Hepatocyte (in vitro differentiated cells): ENCODE measurements around the gene SLC4A3.

Experiments used
- EZH2 ChIP-seq: fragments of 200-600 bp; sonication (generic); IDR thresholded peaks from 2 replicates; pipeline ENCODE4 v1.6.1; 2016; ENCODE audit warnings: antibody characterized with exemption, mild to moderate bottlenecking, borderline replicate concordance
- TF ChIP-seq, protein P1 (sequence below): fragments of 200-600 bp; sonication (generic); IDR thresholded peaks from 2 replicates; pipeline ENCODE4 v1.5.1; 2016; ENCODE audit warnings: antibody characterized with exemption, mild to moderate bottlenecking; ENCODE audit not compliant: poor library complexity

DNA sequence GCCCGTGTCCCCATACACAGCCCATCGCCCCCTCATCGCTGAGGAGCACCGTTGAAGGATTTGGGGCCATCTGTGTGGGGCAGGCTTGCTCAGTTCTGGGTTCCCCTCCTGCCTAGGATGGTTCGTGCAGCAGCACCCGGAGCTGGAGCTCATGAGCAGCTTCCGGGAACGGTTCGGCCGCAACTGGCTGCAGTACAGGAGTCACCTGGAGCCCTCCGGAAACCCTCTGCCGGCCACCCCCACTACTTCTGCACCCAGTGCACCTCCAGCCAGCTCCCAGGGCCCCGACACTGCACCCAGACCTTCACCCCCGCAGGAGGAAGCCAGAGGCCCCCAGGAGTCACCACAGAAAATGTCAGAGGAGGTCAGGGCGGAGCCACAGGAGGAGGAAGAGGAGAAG, 19.5 kb upstream of the SLC4A3 start:
- TF ChIP-seq, protein P1, sequence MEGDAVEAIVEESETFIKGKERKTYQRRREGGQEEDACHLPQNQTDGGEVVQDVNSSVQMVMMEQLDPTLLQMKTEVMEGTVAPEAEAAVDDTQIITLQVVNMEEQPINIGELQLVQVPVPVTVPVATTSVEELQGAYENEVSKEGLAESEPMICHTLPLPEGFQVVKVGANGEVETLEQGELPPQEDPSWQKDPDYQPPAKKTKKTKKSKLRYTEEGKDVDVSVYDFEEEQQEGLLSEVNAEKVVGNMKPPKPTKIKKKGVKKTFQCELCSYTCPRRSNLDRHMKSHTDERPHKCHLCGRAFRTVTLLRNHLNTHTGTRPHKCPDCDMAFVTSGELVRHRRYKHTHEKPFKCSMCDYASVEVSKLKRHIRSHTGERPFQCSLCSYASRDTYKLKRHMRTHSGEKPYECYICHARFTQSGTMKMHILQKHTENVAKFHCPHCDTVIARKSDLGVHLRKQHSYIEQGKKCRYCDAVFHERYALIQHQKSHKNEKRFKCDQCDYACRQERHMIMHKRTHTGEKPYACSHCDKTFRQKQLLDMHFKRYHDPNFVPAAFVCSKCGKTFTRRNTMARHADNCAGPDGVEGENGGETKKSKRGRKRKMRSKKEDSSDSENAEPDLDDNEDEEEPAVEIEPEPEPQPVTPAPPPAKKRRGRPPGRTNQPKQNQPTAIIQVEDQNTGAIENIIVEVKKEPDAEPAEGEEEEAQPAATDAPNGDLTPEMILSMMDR = no peak
- TF ChIP-seq EZH2 = no peak
